GM13976 (cell line): ENCODE data around the gene DNAH6.

Experiments
- DNase-seq: peaks from one replicate; pipeline ENCODE4 v3.0.0; 2012; ENCODE audit warnings: low spot score
- in situ Hi-C: fragments of 300-500 bp; cut with MboI; formaldehyde crosslinking; loops from one replicate; pipeline ENCODE4 v1.12.0; 2022; ENCODE audit warnings: low sequenced_read_pairs, mixed read lengths, inconsistent platforms; ENCODE audit not compliant: unreplicated experiment
- TF ChIP-seq, protein P1 (sequence below): IDR thresholded peaks from 2 replicates; pipeline ENCODE4 v1.5.1; 2012; ENCODE audit warnings: borderline replicate concordance, mild to moderate bottlenecking; ENCODE audit not compliant: insufficient read depth; ENCODE audit errors: extremely low read depth, missing control alignments, control extremely low read depth

DNAH6 gene

DNA sequence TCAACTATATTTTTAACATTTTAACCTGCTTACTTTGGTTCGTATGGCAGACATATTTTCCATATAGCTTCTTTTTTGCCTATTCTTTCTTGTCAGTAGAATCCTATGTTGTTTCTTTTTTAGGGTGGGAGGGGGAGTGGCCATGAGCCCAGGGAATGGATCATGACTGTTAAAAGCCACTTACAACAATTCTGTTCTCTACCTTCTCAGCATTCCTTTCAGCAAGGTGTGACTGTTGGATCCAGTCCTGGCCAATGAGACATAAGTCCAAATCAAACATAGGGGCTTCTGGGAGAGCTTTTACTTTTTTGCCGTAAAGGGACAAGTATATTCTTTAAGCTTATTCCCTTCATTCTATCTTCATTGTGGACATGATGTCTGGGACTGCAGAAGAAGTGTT is 25.0 kb upstream of the DNAH6 start:
- TF ChIP-seq, protein P1, sequence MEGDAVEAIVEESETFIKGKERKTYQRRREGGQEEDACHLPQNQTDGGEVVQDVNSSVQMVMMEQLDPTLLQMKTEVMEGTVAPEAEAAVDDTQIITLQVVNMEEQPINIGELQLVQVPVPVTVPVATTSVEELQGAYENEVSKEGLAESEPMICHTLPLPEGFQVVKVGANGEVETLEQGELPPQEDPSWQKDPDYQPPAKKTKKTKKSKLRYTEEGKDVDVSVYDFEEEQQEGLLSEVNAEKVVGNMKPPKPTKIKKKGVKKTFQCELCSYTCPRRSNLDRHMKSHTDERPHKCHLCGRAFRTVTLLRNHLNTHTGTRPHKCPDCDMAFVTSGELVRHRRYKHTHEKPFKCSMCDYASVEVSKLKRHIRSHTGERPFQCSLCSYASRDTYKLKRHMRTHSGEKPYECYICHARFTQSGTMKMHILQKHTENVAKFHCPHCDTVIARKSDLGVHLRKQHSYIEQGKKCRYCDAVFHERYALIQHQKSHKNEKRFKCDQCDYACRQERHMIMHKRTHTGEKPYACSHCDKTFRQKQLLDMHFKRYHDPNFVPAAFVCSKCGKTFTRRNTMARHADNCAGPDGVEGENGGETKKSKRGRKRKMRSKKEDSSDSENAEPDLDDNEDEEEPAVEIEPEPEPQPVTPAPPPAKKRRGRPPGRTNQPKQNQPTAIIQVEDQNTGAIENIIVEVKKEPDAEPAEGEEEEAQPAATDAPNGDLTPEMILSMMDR, result no peak
- DNase-seq, result no peak
- in situ Hi-C loops, result loop anchor here (10.0 to 25.0 kb wide), 2 partner anchors 384 to 796 kb away; no protein-coding TSS in a partner anchor

DNA sequence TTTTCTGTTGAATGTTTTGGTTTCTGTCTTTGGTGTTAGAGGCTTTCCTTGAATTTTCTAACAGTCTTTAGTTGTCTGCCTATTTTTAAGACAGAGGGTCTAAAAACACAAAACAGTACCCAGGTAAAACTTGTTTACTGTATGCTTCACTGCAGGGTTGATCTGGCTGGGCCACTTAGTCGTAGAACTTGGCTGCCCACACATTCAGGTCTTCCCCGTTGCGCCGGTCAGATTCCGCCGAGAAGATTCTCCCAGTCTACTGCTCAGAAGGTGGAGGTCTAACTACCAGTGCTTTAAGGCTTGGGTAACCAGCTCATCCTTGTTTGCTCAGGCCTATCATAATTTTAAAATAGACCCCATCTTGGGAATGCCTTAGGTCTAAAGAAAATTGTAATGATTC is 24.6 kb upstream of the DNAH6 start:
- in situ Hi-C loops, result loop anchor here (10.0 to 25.0 kb wide), 2 partner anchors 383 to 796 kb away; no protein-coding TSS in a partner anchor
- DNase-seq, result no peak
- TF ChIP-seq, protein P1, result no peak

DNA sequence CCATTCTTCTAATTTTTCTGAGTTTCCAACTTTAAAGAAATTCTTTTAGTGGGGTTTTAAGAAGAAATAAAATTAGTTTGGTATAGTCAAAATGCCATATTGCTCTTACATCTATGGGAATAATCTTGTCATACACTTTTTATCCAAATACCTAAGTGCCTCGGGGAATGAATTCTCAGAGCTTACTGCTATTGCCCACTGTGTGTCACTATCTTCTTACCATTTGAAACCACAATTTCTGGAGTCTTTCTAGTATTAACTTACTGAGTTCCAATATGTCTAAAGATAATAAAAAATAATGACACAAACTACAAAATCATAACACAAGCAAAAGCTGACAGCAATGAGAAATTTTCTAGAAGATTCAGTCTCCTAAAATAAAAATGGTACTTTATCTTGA is 23.7 kb upstream of the DNAH6 start:
- no peak for DNase-seq
- in situ Hi-C loops, result loop anchor here (10.0 to 25.0 kb wide), 2 partner anchors 382 to 795 kb away; no protein-coding TSS in a partner anchor
- TF ChIP-seq, protein P1, result no peak

DNA sequence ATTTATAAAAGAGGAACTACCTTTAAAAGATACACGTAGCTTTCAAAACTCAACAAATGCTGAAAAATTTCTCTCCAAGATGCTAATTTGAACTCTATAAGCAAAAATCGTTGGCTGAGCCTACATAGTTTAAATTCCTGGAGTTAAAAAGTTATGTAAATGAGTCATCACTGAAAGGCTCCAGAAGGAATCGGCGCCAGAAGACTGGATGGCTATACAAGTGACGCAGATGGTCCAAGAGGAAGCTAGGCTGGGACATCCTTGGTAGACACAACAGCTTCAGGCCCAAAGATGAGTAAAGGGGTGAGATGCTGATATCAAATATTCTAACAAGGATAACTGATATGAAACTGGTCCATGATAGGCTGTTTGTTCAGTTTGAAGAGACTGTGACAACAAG is 22.8 kb upstream of the DNAH6 start:
- no peak for DNase-seq
- TF ChIP-seq, protein P1, result no peak
- in situ Hi-C loops, result loop anchor here (10.0 to 25.0 kb wide), 2 partner anchors 381 to 794 kb away; no protein-coding TSS in a partner anchor

DNA sequence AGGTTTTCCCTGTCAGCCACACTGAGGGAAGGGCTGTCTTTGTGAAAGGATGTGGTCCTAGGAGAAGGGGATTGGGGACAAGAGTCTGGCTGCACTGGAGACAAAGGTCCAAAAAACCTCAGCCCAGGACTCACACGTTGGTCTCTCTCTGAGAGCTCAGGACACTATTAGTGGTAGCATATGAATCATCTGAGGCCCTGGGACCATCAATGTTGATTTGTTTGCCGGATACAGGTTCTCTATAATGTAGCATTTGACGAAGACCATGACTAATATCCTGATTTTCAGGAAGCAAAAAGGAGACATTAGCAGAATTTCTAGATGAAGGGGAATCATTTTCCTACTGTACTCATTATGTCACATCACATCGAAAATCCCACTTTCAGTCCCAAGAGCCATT is 22.2 kb upstream of the DNAH6 start:
- TF ChIP-seq, protein P1, result no peak
- in situ Hi-C loops, result loop anchor here (10.0 to 25.0 kb wide), 2 partner anchors 381 to 793 kb away; no protein-coding TSS in a partner anchor
- no peak for DNase-seq

DNA sequence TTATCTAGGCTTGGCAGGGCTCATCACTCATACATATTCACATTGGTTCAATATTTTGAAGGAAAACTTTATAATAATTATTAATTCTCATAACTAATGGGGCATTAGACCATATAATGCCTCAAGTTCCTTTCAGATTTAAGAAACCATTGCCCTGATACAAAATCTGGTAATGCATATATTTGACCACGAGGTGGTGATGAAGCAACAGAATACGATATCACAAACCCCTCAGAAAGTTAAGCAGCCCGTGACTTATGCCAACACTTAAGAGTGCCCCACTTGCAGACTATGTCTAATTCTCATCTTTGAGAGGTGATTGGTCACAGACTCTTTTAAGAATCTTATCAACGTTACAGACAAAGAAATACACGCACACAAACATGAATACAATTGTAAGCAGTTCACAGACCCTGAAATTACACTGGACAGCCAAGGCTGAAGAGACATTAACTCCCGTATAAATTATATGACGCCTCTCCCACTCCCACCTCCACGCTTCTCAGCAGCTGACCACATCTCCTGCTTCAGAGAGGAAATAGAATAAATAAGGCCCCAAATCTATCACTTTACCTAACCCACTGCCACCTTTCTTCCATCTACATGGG is 20.7 kb upstream of the DNAH6 start:
- in situ Hi-C loops, result loop anchor here (10.0 to 25.0 kb wide), 2 partner anchors 379 to 792 kb away; no protein-coding TSS in a partner anchor
- DNase-seq, result peak; percentile 31

More for the DNA sequence above, 20.7 kb upstream of the DNAH6 start:
- TF ChIP-seq, protein P1, result peak; percentile 54
